A673 (cell line): ENCODE measurements around the gene H1-8.

Experiments used
- EZH2 ChIP-seq: fragments of 200-600 bp; sonication (generic); IDR thresholded peaks from 2 replicates; pipeline ENCODE4 v1.6.1; 2017; ENCODE audit warnings: borderline replicate concordance, low read depth, mild to moderate bottlenecking, mixed read lengths, antibody characterized with exemption, low read length; ENCODE audit not compliant: poor library complexity, severe bottlenecking
- TF ChIP-seq, protein P1 (sequence below): fragments of 300-800, 200-600 bp; sonication (generic); conservative IDR thresholded peaks from 2 replicates; pipeline ENCODE4 v1.5.1; 2017; ENCODE audit warnings: low read depth, mild to moderate bottlenecking, antibody characterized with exemption, low read length, moderate library complexity, mixed read lengths

DNA sequence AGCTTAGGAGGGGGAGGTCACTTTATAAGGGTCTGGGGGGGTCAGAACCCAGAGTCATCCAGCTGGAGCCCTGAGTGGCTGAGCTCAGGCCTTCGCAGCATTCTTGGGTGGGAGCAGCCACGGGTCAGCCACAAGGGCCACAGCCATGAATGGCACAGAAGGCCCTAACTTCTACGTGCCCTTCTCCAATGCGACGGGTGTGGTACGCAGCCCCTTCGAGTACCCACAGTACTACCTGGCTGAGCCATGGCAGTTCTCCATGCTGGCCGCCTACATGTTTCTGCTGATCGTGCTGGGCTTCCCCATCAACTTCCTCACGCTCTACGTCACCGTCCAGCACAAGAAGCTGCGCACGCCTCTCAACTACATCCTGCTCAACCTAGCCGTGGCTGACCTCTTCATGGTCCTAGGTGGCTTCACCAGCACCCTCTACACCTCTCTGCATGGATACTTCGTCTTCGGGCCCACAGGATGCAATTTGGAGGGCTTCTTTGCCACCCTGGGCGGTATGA, 14.3 kb upstream of the H1-8 start, which contains the start of gene RHO:
- no peak for TF ChIP-seq EZH2
- TF ChIP-seq, protein P1, sequence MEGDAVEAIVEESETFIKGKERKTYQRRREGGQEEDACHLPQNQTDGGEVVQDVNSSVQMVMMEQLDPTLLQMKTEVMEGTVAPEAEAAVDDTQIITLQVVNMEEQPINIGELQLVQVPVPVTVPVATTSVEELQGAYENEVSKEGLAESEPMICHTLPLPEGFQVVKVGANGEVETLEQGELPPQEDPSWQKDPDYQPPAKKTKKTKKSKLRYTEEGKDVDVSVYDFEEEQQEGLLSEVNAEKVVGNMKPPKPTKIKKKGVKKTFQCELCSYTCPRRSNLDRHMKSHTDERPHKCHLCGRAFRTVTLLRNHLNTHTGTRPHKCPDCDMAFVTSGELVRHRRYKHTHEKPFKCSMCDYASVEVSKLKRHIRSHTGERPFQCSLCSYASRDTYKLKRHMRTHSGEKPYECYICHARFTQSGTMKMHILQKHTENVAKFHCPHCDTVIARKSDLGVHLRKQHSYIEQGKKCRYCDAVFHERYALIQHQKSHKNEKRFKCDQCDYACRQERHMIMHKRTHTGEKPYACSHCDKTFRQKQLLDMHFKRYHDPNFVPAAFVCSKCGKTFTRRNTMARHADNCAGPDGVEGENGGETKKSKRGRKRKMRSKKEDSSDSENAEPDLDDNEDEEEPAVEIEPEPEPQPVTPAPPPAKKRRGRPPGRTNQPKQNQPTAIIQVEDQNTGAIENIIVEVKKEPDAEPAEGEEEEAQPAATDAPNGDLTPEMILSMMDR = no peak
